Smooth muscle cell (in vitro differentiated cells): ENCODE results near the gene PTMS. TPM values are rescaled to one million over a fixed set of nuclear protein-coding genes. Genes with fewer than 3 reads are reported as not detected.

Experiments used
- DNase-seq: peaks from one replicate; lab custom pipeline; 2025; ENCODE audit not compliant: unreplicated experiment; lab: John Stamatoyannopoulos, UW
- H2AFZ ChIP-seq: fragments of 200-600 bp; sonication (generic); 2 replicates; pipeline ENCODE4 v1.6.0; 2016; ENCODE audit warnings: antibody characterized with exemption, low read depth, mild to moderate bottlenecking
- H3F3A ChIP-seq: fragments of 200-600 bp; sonication (generic); 2 replicates; pipeline ENCODE4 v1.6.0; 2017; ENCODE audit warnings: antibody characterized with exemption, low read depth
- H3K27ac ChIP-seq: fragments of 200-600 bp; sonication (generic); 2 replicates; pipeline ENCODE4 v1.5.1; 2016; ENCODE audit warnings: low read depth, mild to moderate bottlenecking
- H3K27me3 ChIP-seq: fragments of 200-600 bp; sonication (generic); 2 replicates; pipeline ENCODE4 v1.6.1; 2016; ENCODE audit warnings: low read depth, mild to moderate bottlenecking
- H3K36me3 ChIP-seq: fragments of 200-600 bp; sonication (generic); 2 replicates; pipeline ENCODE4 v1.5.1; 2016; ENCODE audit warnings: low read depth
- H3K4me1 ChIP-seq: fragments of 200-600 bp; sonication (generic); 2 replicates; pipeline ENCODE4 v1.5.1; 2016; ENCODE audit warnings: low read depth
- H3K4me2 ChIP-seq: fragments of 200-600 bp; sonication (generic); 2 replicates; pipeline ENCODE4 v1.6.0; 2016; ENCODE audit warnings: mild to moderate bottlenecking
- H3K4me3 ChIP-seq: fragments of 200-600 bp; sonication (generic); 2 replicates; pipeline ENCODE4 v1.5.1; 2016; ENCODE audit warnings: mild to moderate bottlenecking
- H3K79me2 ChIP-seq: fragments of 200-600 bp; sonication (generic); 2 replicates; pipeline ENCODE4 v1.6.0; 2016; ENCODE audit warnings: low read depth, mild to moderate bottlenecking
- H3K9ac ChIP-seq: fragments of 200-600 bp; sonication (generic); 2 replicates; pipeline ENCODE4 v1.6.0; 2016; ENCODE audit warnings: low read depth
- H3K9me3 ChIP-seq: fragments of 200-600 bp; sonication (generic); replicated peaks from 2 replicates; pipeline ENCODE4 v1.5.1; 2016; ENCODE audit warnings: low read depth
- H4K20me1 ChIP-seq: fragments of 200-600 bp; sonication (generic); 2 replicates; pipeline ENCODE4 v1.6.0; 2016; ENCODE audit warnings: low read depth
- WGBS: methylation state at CpG from one replicate; pipeline ENCODE4 v1.1.7; 2016; ENCODE audit warnings: low lambda C conversion rate; 5-methylcytosine and 5-hydroxymethylcytosine counted together
- polyA plus RNA-seq: library from polyadenylated mRNA; unstranded; fragments of >200 nt; fragmentation: Nextera tagmentation; extraction: Ambion mirVana; gene quantifications from 2 replicates; pipeline ENCODE4 v1.2.1, GENCODE V29; 2016
- total RNA-seq: library from RNA; depleted of rRNA; stranded (reverse); fragments of >200 nt; gene quantifications from 2 replicates; pipeline ENCODE4 v1.2.3, GENCODE V29; 2014
- TF ChIP-seq, protein P1 (sequence below): fragments of 200-600 bp; sonication (generic); IDR thresholded peaks from 2 replicates; pipeline ENCODE4 v1.5.1; 2017; ENCODE audit warnings: borderline replicate concordance, mild to moderate bottlenecking, antibody characterized with exemption; ENCODE audit not compliant: insufficient read depth, poor library complexity, severe bottlenecking

PTMS gene, protein sequence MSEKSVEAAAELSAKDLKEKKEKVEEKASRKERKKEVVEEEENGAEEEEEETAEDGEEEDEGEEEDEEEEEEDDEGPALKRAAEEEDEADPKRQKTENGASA
- total RNA-seq (115 and 125 TPM in 2 replicates), polyA plus RNA-seq (379 and 381 TPM in 2 replicates)

DNA sequence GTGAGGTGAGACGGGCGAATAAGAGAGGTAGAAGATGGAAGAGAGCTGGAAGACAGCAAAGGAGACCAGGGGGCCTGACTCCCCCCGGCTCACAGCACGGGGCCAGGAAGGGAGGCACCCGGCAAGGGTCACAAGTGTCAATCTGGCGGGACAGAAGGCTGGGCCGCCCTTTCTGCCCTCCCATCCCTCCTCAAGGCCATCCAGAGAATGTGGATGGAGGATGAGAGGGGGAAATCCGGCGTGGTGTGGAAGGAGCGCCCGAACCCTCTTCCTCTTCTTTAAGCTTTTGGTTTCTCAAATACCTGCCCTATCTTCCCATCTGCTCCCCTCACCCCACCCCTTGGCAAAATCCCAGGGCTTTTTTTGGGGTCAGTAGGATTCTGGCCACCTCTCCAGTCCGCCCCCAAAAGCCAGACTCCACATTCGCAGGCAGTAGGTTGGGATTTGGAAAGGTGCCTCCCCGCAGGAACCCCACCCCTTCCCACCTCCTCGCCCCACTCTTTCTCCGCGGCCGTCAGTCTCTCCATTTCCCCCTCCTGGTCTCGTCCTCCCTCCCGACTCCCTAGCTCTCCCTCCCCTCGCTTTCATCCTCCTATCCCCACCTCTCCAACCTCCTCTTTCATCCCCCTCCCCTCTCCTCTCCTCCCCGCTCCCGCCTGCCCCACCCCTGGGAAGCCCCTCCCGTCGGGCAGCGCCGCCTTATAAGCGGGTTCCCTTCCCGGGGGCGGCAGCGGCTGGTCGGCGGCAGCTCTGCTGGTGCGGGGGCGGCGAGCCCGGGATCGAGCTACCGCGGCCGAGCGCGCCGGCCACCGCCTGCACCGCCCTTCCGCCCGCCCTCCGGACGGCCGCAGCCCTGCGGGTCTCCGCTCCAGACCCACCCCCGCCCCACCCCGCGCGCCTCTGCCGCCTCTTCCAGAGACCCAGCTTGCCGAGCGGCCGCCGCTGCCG, at the start of gene PTMS:
Gene PTMS (plus strand): TSS at position 730 of the 948 bp plus-strand sequence. CDS start 343 bp downstream, outside the sequence.
- H3K27ac ChIP-seq: peak within 1 kb of the TSS; percentile 84
- peak within 1 kb of the TSS; percentile 94 for H3K4me3 ChIP-seq
- peak within 1 kb of the TSS; percentile 79 for H3K9ac ChIP-seq
- H3F3A ChIP-seq: peaks cover 26% of the 10 kb centered on the region
- peaks cover 41% of the 10 kb centered on the region for H4K20me1 ChIP-seq
- H3K4me1 ChIP-seq: peaks cover 46% of the 10 kb centered on the region
- TF ChIP-seq, protein P1, sequence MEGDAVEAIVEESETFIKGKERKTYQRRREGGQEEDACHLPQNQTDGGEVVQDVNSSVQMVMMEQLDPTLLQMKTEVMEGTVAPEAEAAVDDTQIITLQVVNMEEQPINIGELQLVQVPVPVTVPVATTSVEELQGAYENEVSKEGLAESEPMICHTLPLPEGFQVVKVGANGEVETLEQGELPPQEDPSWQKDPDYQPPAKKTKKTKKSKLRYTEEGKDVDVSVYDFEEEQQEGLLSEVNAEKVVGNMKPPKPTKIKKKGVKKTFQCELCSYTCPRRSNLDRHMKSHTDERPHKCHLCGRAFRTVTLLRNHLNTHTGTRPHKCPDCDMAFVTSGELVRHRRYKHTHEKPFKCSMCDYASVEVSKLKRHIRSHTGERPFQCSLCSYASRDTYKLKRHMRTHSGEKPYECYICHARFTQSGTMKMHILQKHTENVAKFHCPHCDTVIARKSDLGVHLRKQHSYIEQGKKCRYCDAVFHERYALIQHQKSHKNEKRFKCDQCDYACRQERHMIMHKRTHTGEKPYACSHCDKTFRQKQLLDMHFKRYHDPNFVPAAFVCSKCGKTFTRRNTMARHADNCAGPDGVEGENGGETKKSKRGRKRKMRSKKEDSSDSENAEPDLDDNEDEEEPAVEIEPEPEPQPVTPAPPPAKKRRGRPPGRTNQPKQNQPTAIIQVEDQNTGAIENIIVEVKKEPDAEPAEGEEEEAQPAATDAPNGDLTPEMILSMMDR: no peak
- peak within 1 kb of the TSS; percentile 99 for H3K4me2 ChIP-seq
- peaks cover 22% of the 10 kb centered on the region for H3K79me2 ChIP-seq
- H3K27me3 ChIP-seq: no peaks in the 10 kb centered on the region
- no peaks in the 10 kb centered on the region for H3K9me3 ChIP-seq
- 6% methylated on average over 14 of the region's 63 CpGs for WGBS
- H3K36me3 ChIP-seq: no peaks in the 10 kb centered on the region
- H2AFZ ChIP-seq: peak within 1 kb of the TSS; percentile 87
- peak; percentile 38 for DNase-seq

DNA sequence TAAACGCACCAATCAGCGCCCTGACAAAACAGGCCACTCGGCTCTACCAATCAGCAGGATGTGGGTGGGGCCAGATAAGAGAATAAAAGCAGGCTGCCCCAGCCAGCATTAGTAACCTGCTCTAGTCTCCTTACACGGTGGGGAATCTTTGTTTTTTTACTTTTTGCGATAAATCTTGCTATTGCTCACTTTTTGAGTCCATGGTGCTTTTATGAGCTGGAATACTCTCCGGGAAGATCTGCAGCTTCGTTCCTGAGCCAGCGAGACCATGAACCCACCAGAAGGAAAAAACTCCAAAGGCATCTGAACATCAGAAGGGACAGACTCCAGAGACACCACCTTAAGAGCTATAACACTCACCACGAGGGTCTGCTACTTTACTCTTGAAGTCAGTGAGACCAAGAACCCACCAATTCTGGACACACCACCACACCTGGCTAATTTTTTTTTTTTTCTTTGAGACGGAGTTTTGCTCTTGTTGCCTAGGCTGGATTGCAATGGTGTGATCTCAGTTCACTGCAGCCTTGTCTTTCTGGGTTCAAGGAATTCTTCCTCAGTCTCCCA, 49.2 kb upstream of the PTMS start:
- H2AFZ ChIP-seq: no peak overlapping the region
- no peaks in the 10 kb centered on the region for H3K27me3 ChIP-seq
- no peak overlapping the region for H3K4me2 ChIP-seq
- H3K9me3 ChIP-seq: no peaks in the 10 kb centered on the region
- H4K20me1 ChIP-seq: no peaks in the 10 kb centered on the region
- no peak for DNase-seq
- WGBS: 93% methylated on average over 10 of the region's 10 CpGs
- no peak overlapping the region for H3K4me3 ChIP-seq
- H3K36me3 ChIP-seq: no peaks in the 10 kb centered on the region
- no peaks in the 10 kb centered on the region for H3K4me1 ChIP-seq
- TF ChIP-seq, protein P1: no peak
- H3F3A ChIP-seq: no peaks in the 10 kb centered on the region
- no peak overlapping the region for H3K27ac ChIP-seq
- H3K79me2 ChIP-seq: no peaks in the 10 kb centered on the region
- H3K9ac ChIP-seq: no peak overlapping the region

DNA sequence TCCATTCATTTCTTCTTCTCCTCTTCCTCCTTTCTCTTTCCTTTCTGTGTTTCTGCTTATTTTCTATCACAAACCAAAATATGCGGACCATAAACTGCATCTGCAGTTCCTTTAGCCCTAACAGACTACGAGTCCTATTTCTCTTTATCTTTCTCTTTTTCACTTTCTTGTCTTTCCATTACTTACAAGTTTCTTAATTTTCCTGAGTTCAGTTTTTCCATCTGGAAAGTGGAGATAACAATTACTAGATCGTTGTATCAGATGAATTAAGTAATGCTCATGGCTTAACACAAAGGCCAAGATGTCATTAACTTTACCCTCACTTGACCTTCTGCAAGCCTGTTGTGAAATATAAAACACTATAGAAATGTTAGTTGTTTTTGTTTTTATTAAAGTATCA, 43.3 kb upstream of the PTMS start:
- H3K36me3 ChIP-seq: no peaks in the 10 kb centered on the region
- H3K79me2 ChIP-seq: peaks cover 3% of the 10 kb centered on the region
- H3K4me3 ChIP-seq: peak overlapping the region; percentile 80
- H3F3A ChIP-seq: peaks cover 3% of the 10 kb centered on the region
- no peaks in the 10 kb centered on the region for H4K20me1 ChIP-seq
- TF ChIP-seq, protein P1: no peak
- WGBS: 82% methylated on average over 3 of the region's 3 CpGs
- H3K4me1 ChIP-seq: peaks cover 5% of the 10 kb centered on the region
- no peaks in the 10 kb centered on the region for H3K27me3 ChIP-seq
- no peaks in the 10 kb centered on the region for H3K9me3 ChIP-seq
- no peak for DNase-seq
- peak overlapping the region; percentile 97 for H2AFZ ChIP-seq
- H3K9ac ChIP-seq: no peak overlapping the region
- peak overlapping the region; percentile 92 for H3K4me2 ChIP-seq
- H3K27ac ChIP-seq: peak overlapping the region; percentile 90
